GM06990 (cell line): ENCODE data around the gene KLHL36.

Experiments used
- DNase-seq: peaks from one replicate; pipeline ENCODE4 v3.0.0-alpha.2; 2011; ENCODE audit not compliant: insufficient read length; ENCODE audit errors: extremely low read depth
- H3K27me3 ChIP-seq: replicated peaks from 2 replicates; pipeline ENCODE4 v1.6.0; 2011; ENCODE audit warnings: low read length; ENCODE audit not compliant: control insufficient read depth, insufficient read depth
- H3K36me3 ChIP-seq: 2 replicates; pipeline ENCODE4 v1.5.1; 2011; ENCODE audit warnings: low read length; ENCODE audit not compliant: control insufficient read depth, insufficient read depth
- H3K4me3 ChIP-seq: replicated peaks from 2 replicates; pipeline ENCODE4 v1.5.1; 2011; ENCODE audit warnings: low read depth, mild to moderate bottlenecking, control low read depth, low read length
- CTCF ChIP-seq: IDR thresholded peaks from 2 replicates; pipeline ENCODE4 v1.5.1; 2011; ENCODE audit warnings: low read length, control low read depth, mild to moderate bottlenecking, inconsistent platforms; ENCODE audit not compliant: insufficient read depth, poor library complexity, severe bottlenecking

Gene KLHL36

GRCh38 chr16:84614073-84614459 is 34.2 kb upstream of the KLHL36 start:
- no peaks in the 10 kb centered on the region for H3K27me3 ChIP-seq
- TF ChIP-seq CTCF, result no peak
- H3K36me3 ChIP-seq, result peaks cover 22% of the 10 kb centered on the region
- no peak overlapping the region for H3K4me3 ChIP-seq
- DNase-seq, result no peak

GRCh38 chr16:84614623-84614967 is 33.7 kb upstream of the KLHL36 start:
- H3K36me3 ChIP-seq, result peaks cover 20% of the 10 kb centered on the region
- H3K4me3 ChIP-seq, result no peak overlapping the region
- TF ChIP-seq CTCF, result no peak
- no peak for DNase-seq
- no peaks in the 10 kb centered on the region for H3K27me3 ChIP-seq

GRCh38 chr16:84614968-84615813 is 33.1 kb upstream of the KLHL36 start:
- H3K27me3 ChIP-seq, result no peaks in the 10 kb centered on the region
- H3K36me3 ChIP-seq, result peaks cover 20% of the 10 kb centered on the region
- DNase-seq, result no peak
- peak overlapping the region; percentile 91 for H3K4me3 ChIP-seq
- TF ChIP-seq CTCF, result no peak

- Histone ChIP-seq H3K36me3 (peaks cover 20% of the 10 kb centered on the region), H3K4me3 (peak overlapping the region; percentile 91), H3K27me3 (no peaks in the 10 kb centered on the region)
- no peak for TF ChIP-seq CTCF
- no peak for DNase-seq
Measured at GRCh38 chr16:84616515-84616914, 31.8 kb upstream of the KLHL36 start.

GRCh38 chr16:84617041-84617790 is 31.1 kb upstream of the KLHL36 start:
- no peak for TF ChIP-seq CTCF
- Histone ChIP-seq H3K27me3 (no peaks in the 10 kb centered on the region), H3K4me3 (peak overlapping the region; percentile 91), H3K36me3 (peaks cover 14% of the 10 kb centered on the region)
- peak; percentile 67 for DNase-seq
